ENCODE results near the gene CRHR1. TPM values are rescaled to one million over a fixed set of nuclear protein-coding genes. Genes with fewer than 3 reads are reported as not detected.

CRHR1 gene
- total and polyA plus RNA-seq, 4 donors: not detected

DNA sequence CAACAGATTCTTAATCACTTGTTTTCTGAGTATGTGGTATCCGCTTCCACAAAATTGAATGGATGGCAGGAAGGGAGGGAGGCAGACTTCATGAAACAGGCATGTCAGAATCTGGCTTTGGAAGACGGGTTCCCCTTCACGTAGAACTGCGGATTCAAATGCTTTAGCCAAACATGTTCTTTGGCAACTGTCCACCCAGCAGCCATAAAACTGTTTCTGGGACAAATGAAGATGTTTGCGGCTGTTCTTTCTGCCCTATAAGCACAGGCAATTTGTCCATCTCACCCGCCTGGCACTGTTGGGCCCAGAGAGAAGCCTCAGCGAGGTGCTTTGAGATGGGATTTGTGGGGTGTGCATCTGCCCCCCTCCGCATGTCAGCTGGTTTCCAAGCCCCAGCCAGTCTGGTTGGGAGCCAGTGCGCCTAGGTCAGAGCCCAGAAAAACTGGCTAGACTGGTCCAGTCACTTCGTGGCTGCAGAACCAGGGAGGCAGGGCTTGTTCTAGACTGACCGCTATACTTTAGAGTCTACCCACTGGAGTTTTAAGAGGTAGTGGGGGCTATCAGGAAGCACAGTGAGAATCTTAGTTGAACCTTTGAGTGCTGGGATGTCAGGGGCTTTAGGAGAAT, 6.3 kb downstream of the CRHR1 start:
- no peak for ATAC-seq (ENCODE audit: low FRiP score)

DNA sequence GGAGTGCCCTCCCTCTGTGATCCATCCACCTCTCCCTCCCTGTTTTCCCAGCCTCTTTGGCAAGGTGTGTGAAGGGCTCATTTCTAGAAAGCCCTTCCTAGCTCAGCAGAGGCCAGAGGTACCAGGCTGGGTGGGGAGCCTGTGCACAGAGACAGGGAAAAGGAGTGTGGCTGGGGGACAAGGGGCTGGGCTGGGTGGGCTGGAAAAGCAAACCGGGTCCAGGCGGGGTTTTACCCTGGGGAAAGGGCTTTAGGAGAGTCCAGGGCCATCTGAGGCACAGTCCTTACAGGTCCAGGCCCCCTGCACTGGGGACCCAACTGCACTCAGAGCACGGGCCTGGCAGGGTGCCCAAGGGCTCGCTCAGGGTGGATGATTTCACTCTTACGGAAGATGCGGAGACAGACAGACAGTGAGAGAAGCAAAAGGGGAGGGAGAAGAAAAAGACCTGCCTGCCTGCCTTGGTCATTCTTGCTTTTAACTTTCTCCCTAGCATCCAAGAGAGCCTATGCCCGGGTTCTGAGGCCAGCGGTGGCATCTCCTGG, 7.0 kb downstream of the CRHR1 start:
- no peak overlapping the region for H3K4me3 ChIP-seq (ENCODE audit: low read length in 2 of 2)
- H3K9me3 ChIP-seq (ENCODE audit: control insufficient read depth, low read length): no peaks in the 10 kb centered on the region
- no peak for ATAC-seq (ENCODE audit: low FRiP score)
- 35% methylated on average over 8 of the region's 8 CpGs for WGBS, 2 donors
- intact Hi-C loops (cut with DNase I): no loop called here
- H3K36me3 ChIP-seq (ENCODE audit: control insufficient read depth in 1 of 2, insufficient read depth in 2 of 2, low read length in 1 of 2): no peaks in the 10 kb centered on the region
- no peaks in the 10 kb centered on the region for H3K4me1 ChIP-seq (ENCODE audit: control insufficient read depth in 1 of 2, insufficient read depth in 2 of 2, low read length in 2 of 2)
- H3K27me3 ChIP-seq (ENCODE audit: control insufficient read depth in 1 of 2, insufficient read depth in 2 of 2, low read length in 1 of 2): no peaks in the 10 kb centered on the region
- H3K27ac ChIP-seq (ENCODE audit: low read depth in 1 of 2, low read length in 2 of 2): no peak overlapping the region
- DNase-seq: peak in 1 of 2 donors; percentile 68

More for the DNA sequence above, 6.3 kb downstream of the CRHR1 start:
- H3K4me1 ChIP-seq (ENCODE audit: control insufficient read depth in 1 of 2, insufficient read depth in 2 of 2, low read length in 2 of 2): no peaks in the 10 kb centered on the region
- intact Hi-C loops (cut with DNase I): no loop called here
- DNase-seq: peak in 1 of 2 donors; percentile 47
- 39 to 41% methylated on average over 11 of the region's 11 CpGs for WGBS, 2 donors
- H3K27me3 ChIP-seq (ENCODE audit: control insufficient read depth in 1 of 2, insufficient read depth in 2 of 2, low read length in 1 of 2): no peaks in the 10 kb centered on the region
- H3K36me3 ChIP-seq (ENCODE audit: control insufficient read depth in 1 of 2, insufficient read depth in 2 of 2, low read length in 1 of 2): no peaks in the 10 kb centered on the region
- no peaks in the 10 kb centered on the region for H3K9me3 ChIP-seq (ENCODE audit: control insufficient read depth, low read length)
- H3K27ac ChIP-seq (ENCODE audit: low read depth in 1 of 2, low read length in 2 of 2): no peak overlapping the region
- H3K4me3 ChIP-seq (ENCODE audit: low read length in 2 of 2): no peak overlapping the region

DNA sequence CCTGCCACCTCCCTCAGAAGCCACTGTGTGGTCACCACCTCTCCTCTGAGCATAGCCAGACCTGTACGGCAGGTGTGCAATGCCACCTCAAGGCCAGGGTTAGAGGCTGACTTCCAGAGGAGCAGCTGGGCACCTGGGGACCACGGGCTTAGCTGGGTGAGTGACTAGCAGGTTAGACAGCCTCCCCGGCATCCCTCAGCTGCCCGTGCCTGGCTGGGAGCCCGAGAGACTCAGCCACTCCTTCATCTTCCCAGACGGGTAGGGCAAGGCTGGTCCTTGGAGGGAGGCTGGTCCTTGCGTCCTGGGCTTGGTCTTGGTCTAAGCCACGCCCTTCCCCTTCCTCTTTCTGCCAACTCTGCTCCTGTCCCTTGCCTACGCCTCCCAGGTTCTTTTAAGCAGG, 7.8 kb downstream of the CRHR1 start:
- H3K36me3 ChIP-seq (ENCODE audit: control insufficient read depth in 1 of 2, insufficient read depth in 2 of 2, low read length in 1 of 2): no peaks in the 10 kb centered on the region
- WGBS, 2 donors: 36 to 45% methylated on average over 9 of the region's 9 CpGs
- ATAC-seq (ENCODE audit: low FRiP score): no peak

DNA sequence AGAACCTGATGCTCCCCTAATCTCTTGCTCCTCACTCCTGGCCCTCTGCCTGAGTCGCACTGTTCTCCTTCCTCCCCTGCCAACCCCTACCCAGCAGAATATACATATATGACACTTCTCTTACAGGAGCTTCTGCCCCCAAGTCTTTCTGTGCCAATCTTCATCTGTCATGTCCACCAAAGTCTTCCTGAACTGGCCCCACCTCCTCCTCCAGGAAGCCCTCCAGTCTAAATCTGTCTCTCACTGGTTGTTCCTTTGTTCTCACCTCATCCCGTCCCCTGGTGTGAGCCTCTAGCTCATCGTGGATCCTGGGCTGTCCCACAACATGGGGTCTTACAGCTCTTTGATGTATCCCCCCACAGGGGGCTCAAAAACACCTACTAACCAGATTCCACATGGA, 8.3 kb downstream of the CRHR1 start:
- Histone ChIP-seq H3K27ac (ENCODE audit: low read depth in 1 of 2, low read length in 2 of 2) (no peak overlapping the region), H3K4me3 (ENCODE audit: low read length in 2 of 2) (no peak overlapping the region), H3K4me1 (ENCODE audit: control insufficient read depth in 1 of 2, insufficient read depth in 2 of 2, low read length in 2 of 2) (no peaks in the 10 kb centered on the region), H3K9me3 (ENCODE audit: control insufficient read depth, low read length) (no peaks in the 10 kb centered on the region), H3K27me3 (ENCODE audit: control insufficient read depth in 1 of 2, insufficient read depth in 2 of 2, low read length in 1 of 2) (no peaks in the 10 kb centered on the region), H3K36me3 (ENCODE audit: control insufficient read depth in 1 of 2, insufficient read depth in 2 of 2, low read length in 1 of 2) (no peaks in the 10 kb centered on the region)
- intact Hi-C loops (cut with DNase I): no loop called here
- no peak for DNase-seq
- WGBS, 2 donors: 51 to 52% methylated on average over 3 of the region's 3 CpGs
- ATAC-seq (ENCODE audit: low FRiP score): no peak

More for the DNA sequence above, 7.8 kb downstream of the CRHR1 start:
- Histone ChIP-seq H3K27ac (ENCODE audit: low read depth in 1 of 2, low read length in 2 of 2) (no peak overlapping the region), H3K27me3 (ENCODE audit: control insufficient read depth in 1 of 2, insufficient read depth in 2 of 2, low read length in 1 of 2) (no peaks in the 10 kb centered on the region), H3K4me3 (ENCODE audit: low read length in 2 of 2) (no peak overlapping the region), H3K4me1 (ENCODE audit: control insufficient read depth in 1 of 2, insufficient read depth in 2 of 2, low read length in 2 of 2) (no peaks in the 10 kb centered on the region), H3K9me3 (ENCODE audit: control insufficient read depth, low read length) (no peaks in the 10 kb centered on the region)
- intact Hi-C loops (cut with DNase I): no loop called here
- DNase-seq: peak in 1 of 2 donors; percentile 46

DNA sequence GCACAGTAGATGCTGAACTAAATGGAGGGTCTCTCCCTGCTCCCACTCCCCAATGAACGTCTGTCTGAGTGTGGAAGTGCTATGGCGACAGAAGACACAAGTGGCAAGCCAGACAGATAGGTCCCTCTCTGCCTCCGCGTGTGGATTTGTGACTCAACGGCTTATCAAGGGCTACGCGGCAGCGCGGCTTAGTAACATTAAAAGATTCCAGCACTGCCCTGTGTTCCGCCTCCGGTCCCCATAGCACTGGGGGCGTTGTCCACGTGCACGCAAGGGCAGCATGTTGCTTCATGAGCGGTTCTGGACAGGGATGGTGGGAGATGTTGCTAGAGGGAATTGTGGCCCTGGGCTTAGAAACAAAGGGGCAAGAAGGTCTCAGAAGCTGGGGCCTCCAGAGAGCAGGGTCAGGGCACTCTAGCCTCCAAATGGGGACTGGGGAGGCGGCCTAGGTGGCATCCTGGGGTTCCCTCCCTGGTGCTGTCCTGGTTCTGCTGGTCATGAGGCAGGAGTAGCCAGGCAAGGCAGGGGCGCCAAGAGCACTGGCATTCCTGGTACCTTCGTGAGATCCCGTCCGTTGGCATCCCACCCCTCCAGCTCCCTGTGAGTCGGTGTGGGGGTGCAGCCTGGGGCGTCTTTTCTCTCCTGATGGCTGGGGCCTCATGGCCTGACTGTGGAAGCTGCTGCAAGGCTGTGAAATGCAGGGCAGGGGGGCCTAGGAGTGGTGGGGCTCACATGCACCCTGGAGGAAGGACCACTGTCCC, 9.1 kb downstream of the CRHR1 start:
- Histone ChIP-seq H3K9me3 (ENCODE audit: control insufficient read depth, low read length) (no peaks in the 10 kb centered on the region), H3K36me3 (ENCODE audit: control insufficient read depth in 1 of 2, insufficient read depth in 2 of 2, low read length in 1 of 2) (no peaks in the 10 kb centered on the region), H3K4me1 (ENCODE audit: control insufficient read depth in 1 of 2, insufficient read depth in 2 of 2, low read length in 2 of 2) (no peaks in the 10 kb centered on the region), H3K27ac (ENCODE audit: low read depth in 1 of 2, low read length in 2 of 2) (no peak overlapping the region), H3K4me3 (ENCODE audit: low read length in 2 of 2) (no peak overlapping the region), H3K27me3 (ENCODE audit: control insufficient read depth in 1 of 2, insufficient read depth in 2 of 2, low read length in 1 of 2) (no peaks in the 10 kb centered on the region)
- ATAC-seq (ENCODE audit: low FRiP score) (no peak), DNase-seq (peak in 1 of 2 donors; percentile 50)
- intact Hi-C loops (cut with DNase I): no loop called here
- WGBS, 2 donors: 74% methylated on average over 22 of the region's 22 CpGs

DNA sequence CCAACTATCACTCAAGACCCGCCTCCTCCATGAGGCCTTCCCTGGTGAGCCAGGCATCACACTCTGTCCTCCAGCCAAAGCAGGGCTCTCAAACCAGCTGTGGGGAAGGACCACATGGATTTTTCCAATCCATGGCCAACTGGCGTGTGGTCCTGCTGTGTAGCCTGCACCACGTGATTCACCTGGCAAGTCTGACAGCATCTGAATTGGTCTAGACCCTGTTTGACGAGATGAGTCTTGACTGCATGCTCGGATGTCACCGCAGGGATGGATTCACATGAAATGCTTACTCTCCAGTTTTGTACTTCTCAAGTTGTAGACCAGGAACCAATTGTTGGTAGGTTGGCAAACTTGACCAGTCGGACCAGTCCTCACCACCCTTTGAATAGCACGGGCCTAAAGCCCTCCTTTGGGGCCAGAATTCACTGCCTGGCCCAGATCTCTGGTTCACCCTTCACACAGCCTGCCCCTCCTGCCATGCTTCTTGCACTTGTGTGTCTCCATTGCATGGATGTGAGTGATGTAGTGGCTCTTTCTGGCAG, 9.9 kb downstream of the CRHR1 start:
- Histone ChIP-seq H3K27me3 (ENCODE audit: control insufficient read depth in 1 of 2, insufficient read depth in 2 of 2, low read length in 1 of 2) (no peaks in the 10 kb centered on the region), H3K9me3 (ENCODE audit: control insufficient read depth, low read length) (no peaks in the 10 kb centered on the region), H3K4me3 (ENCODE audit: low read length in 2 of 2) (no peak overlapping the region), H3K36me3 (ENCODE audit: control insufficient read depth in 1 of 2, insufficient read depth in 2 of 2, low read length in 1 of 2) (no peaks in the 10 kb centered on the region), H3K27ac (ENCODE audit: low read depth in 1 of 2, low read length in 2 of 2) (no peak overlapping the region), H3K4me1 (ENCODE audit: control insufficient read depth in 1 of 2, insufficient read depth in 2 of 2, low read length in 2 of 2) (no peaks in the 10 kb centered on the region)
- intact Hi-C loops (cut with DNase I): no loop called here
- WGBS, 2 donors: 89 to 90% methylated on average over 8 of the region's 8 CpGs
- DNase-seq: no peak
- ATAC-seq (ENCODE audit: low FRiP score): no peak

DNA sequence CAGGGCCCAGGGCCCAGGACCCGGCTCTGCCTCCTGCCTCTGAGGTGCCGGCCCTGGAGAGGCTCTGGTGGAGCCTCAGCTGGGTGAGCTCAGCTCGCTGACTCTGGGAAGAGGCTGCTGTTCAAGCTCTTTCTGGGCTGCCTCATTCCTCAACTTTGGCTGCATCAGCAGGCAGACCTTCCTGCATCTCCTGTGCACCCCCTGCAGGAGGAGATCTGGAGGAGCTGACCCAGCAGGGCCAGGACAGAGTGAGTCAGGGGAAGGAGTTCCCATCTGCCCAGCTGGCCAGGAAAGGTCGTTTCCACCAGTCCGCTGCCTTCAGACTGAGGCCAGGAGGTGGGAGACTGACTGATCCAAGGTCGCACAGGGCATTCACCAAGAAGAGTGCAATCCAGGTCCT, 10.7 kb downstream of the CRHR1 start:
- H3K36me3 ChIP-seq (ENCODE audit: control insufficient read depth in 1 of 2, insufficient read depth in 2 of 2, low read length in 1 of 2): no peaks in the 10 kb centered on the region
- 61 to 68% methylated on average over 6 of the region's 6 CpGs for WGBS, 2 donors
- no peak overlapping the region for H3K4me3 ChIP-seq (ENCODE audit: low read length in 2 of 2)
- H3K27ac ChIP-seq (ENCODE audit: low read depth in 1 of 2, low read length in 2 of 2): no peak overlapping the region
- no peaks in the 10 kb centered on the region for H3K4me1 ChIP-seq (ENCODE audit: control insufficient read depth in 1 of 2, insufficient read depth in 2 of 2, low read length in 2 of 2)
- no peak for ATAC-seq (ENCODE audit: low FRiP score)
- no peaks in the 10 kb centered on the region for H3K9me3 ChIP-seq (ENCODE audit: control insufficient read depth, low read length)
- peak in 1 of 2 donors; percentile 46 for DNase-seq
- no peaks in the 10 kb centered on the region for H3K27me3 ChIP-seq (ENCODE audit: control insufficient read depth in 1 of 2, insufficient read depth in 2 of 2, low read length in 1 of 2)
- intact Hi-C loops (cut with DNase I): no loop called here

DNA sequence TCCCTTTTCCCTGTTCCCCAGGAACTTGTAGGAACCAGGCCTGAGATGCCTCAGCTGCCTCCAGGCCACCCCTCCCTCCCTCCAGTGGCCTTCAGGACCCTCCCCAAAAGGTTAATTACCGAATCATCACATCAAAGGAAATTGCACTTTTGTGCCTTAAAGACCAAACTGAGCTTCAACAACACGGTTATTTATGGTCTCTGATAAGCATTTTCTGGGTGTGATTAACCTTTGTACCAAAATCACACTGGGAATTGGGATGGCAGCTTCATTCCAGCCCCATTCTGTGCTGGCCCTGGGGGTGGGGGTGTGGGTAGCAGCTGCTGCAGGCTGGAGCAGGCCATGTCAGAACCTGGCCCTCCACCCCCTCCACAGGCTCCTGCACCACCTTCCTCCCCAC, 16.7 kb downstream of the CRHR1 start:
- H3K4me3 ChIP-seq (ENCODE audit: low read length in 2 of 2): no peak overlapping the region
- peaks cover 0 to 1% of the 10 kb centered on the region in 2 donors for H3K4me1 ChIP-seq (ENCODE audit: control insufficient read depth in 1 of 2, insufficient read depth in 2 of 2, low read length in 2 of 2)
- ATAC-seq (ENCODE audit: low FRiP score) (no peak), DNase-seq (no peak)
- H3K27me3 ChIP-seq (ENCODE audit: control insufficient read depth in 1 of 2, insufficient read depth in 2 of 2, low read length in 1 of 2): no peaks in the 10 kb centered on the region
- no peaks in the 10 kb centered on the region for H3K36me3 ChIP-seq (ENCODE audit: control insufficient read depth in 1 of 2, insufficient read depth in 2 of 2, low read length in 1 of 2)
- no peak overlapping the region for H3K27ac ChIP-seq (ENCODE audit: low read depth in 1 of 2, low read length in 2 of 2)
- WGBS, 2 donors: 26 to 35% methylated on average over 2 of the region's 2 CpGs
- H3K9me3 ChIP-seq (ENCODE audit: control insufficient read depth, low read length): no peaks in the 10 kb centered on the region
- intact Hi-C loops (cut with DNase I): no loop called here

Measured in aorta (tissue), 5 donors.